Fibroblast of lung (primary cell): Measurements from ENCODE around the gene GNPAT. TPM values are rescaled to one million over a fixed set of nuclear protein-coding genes. Genes with fewer than 3 reads are reported as not detected.

Experiments used
- DNase-seq, 2 donors: peaks; one replicate each; pipeline versions ENCODE4 v3.0.0 to v3.0.0-alpha.2; 2010; ENCODE audit warnings: low read depth in 2 of 2
- H2AFZ ChIP-seq: 2 replicates; pipeline ENCODE4 v1.5.1; 2012; ENCODE audit warnings: low read length, control low read depth, inconsistent platforms
- H3K27ac ChIP-seq: 2 replicates; pipeline ENCODE4 v1.5.1; 2011; ENCODE audit warnings: low read length, control low read depth; ENCODE audit not compliant: insufficient read depth
- H3K27me3 ChIP-seq: 2 replicates; pipeline ENCODE4 v1.5.1; 2011; ENCODE audit warnings: mild to moderate bottlenecking, low read length; ENCODE audit not compliant: control insufficient read depth, insufficient read depth
- H3K36me3 ChIP-seq: 2 replicates; pipeline ENCODE4 v1.5.1; 2011; ENCODE audit warnings: low read length; ENCODE audit not compliant: control insufficient read depth, insufficient read depth
- H3K4me1 ChIP-seq: 2 replicates; pipeline ENCODE4 v1.5.1; 2011; ENCODE audit warnings: low read length; ENCODE audit not compliant: control insufficient read depth, insufficient read depth; ENCODE audit errors: extremely low read depth
- H3K4me2 ChIP-seq: 2 replicates; pipeline ENCODE4 v1.5.1; 2011; ENCODE audit warnings: low read length, control low read depth; ENCODE audit not compliant: insufficient read depth; ENCODE audit errors: extremely low read depth
- H3K4me3 ChIP-seq, 4 experiments: fragments of 200-600 bp in 1 of 4; sonication (generic) in 1 of 4; replicated peaks in 1 of 4; 2 replicates each; pipeline ENCODE4 v1.5.1; 2011 to 2016; ENCODE audit warnings: low read length in 4 of 4, low read depth in 3 of 4, mild to moderate bottlenecking in 3 of 4, control low read depth in 2 of 4, inconsistent platforms in 1 of 4, mixed read lengths in 1 of 4; ENCODE audit not compliant: insufficient read depth in 1 of 4; ENCODE audit errors: control extremely low read depth in 1 of 4
- H3K79me2 ChIP-seq: 2 replicates; pipeline ENCODE4 v1.5.1; 2012; ENCODE audit warnings: mild to moderate bottlenecking, low read length, inconsistent platforms; ENCODE audit not compliant: control insufficient read depth, insufficient read depth
- H3K9ac ChIP-seq: 2 replicates; pipeline ENCODE4 v1.5.1; 2011; ENCODE audit warnings: mild to moderate bottlenecking, low read length, control low read depth; ENCODE audit not compliant: insufficient read depth
- H3K9me3 ChIP-seq: 2 replicates; pipeline ENCODE4 v1.5.1; 2012; ENCODE audit warnings: low read depth, low read length; ENCODE audit not compliant: control insufficient read depth, insufficient read depth
- H4K20me1 ChIP-seq: 2 replicates; pipeline ENCODE4 v1.5.1; 2011; ENCODE audit warnings: low read length; ENCODE audit not compliant: control insufficient read depth, insufficient read depth; ENCODE audit errors: extremely low read depth
- CTCF ChIP-seq, 2 donors: IDR thresholded peaks in 1 of 2; conservative IDR thresholded peaks in 1 of 2; 1 replicate in 1 of 2; 2 replicates in 1 of 2; pipeline ENCODE4 v1.5.1; 2011 to 2012; ENCODE audit warnings: low read length in 2 of 2, control low read depth in 1 of 2, inconsistent platforms in 1 of 2, low read depth in 1 of 2, mild to moderate bottlenecking in 1 of 2
- EZH2 ChIP-seq: IDR thresholded peaks from 2 replicates; pipeline ENCODE4 v1.5.1; 2012; ENCODE audit warnings: low read length, control low read depth, mild to moderate bottlenecking; ENCODE audit errors: missing control alignments
- polyA plus RNA-seq, 2 donors: library from polyadenylated mRNA; depleted of rRNA in 1 of 2; stranded (reverse) in 1 of 2; unstranded in 1 of 2; fragments of >200 nt; gene quantifications; 2 replicates each; pipeline ENCODE4 v1.2.1, GENCODE V29; 2011 to 2012; ENCODE audit warnings: missing spikeins in 1 of 2
- total RNA-seq: library from RNA; depleted of rRNA; stranded (reverse); fragments of >200 nt; gene quantifications from 2 replicates; pipeline ENCODE4 v1.2.1, GENCODE V29; 2014

GNPAT gene
- total and polyA plus RNA-seq, 2 donors (not counting 1 experiment from before 2014, with no cell fraction given), result 42.5 to 60.4 TPM

GRCh38 chr1:231279081-231279480 lies 38.1 kb downstream of the GNPAT start:
- H3K36me3 ChIP-seq, result no peaks in the 10 kb centered on the region
- H3K79me2 ChIP-seq, result no peaks in the 10 kb centered on the region
- no peaks in the 10 kb centered on the region for H4K20me1 ChIP-seq
- TF ChIP-seq EZH2, result no peak
- no peak for TF ChIP-seq CTCF (conservative IDR thresholded peaks at IDR 0.05 in 1 of 2, IDR thresholded peaks at IDR 0.05 in 1 of 2; ENCODE audit: low read depth in 1 of 2, low read length in 2 of 2)
- H3K4me1 ChIP-seq, result no peaks in the 10 kb centered on the region
- H3K27me3 ChIP-seq, result no peaks in the 10 kb centered on the region
- no peak overlapping the region for H3K4me2 ChIP-seq
- peak; percentile 16 to 45 for DNase-seq
- H3K4me3 ChIP-seq, result no peak overlapping the region
- no peaks in the 10 kb centered on the region for H3K9me3 ChIP-seq
- H2AFZ ChIP-seq, result no peak overlapping the region
- no peak overlapping the region for H3K9ac ChIP-seq
- H3K27ac ChIP-seq, result no peak overlapping the region

GRCh38 chr1:231279683-231280082 lies 38.7 kb downstream of the GNPAT start:
- Histone ChIP-seq H3K27ac (no peak overlapping the region), H3K36me3 (no peaks in the 10 kb centered on the region), H3K4me2 (no peak overlapping the region), H3K79me2 (no peaks in the 10 kb centered on the region), H2AFZ (no peak overlapping the region), H3K27me3 (no peaks in the 10 kb centered on the region), H3K4me3 (no peak overlapping the region), H4K20me1 (no peaks in the 10 kb centered on the region), H3K9me3 (no peaks in the 10 kb centered on the region), H3K4me1 (no peaks in the 10 kb centered on the region), H3K9ac (no peak overlapping the region)
- TF ChIP-seq EZH2 (no peak), CTCF (conservative IDR thresholded peaks at IDR 0.05 in 1 of 2, IDR thresholded peaks at IDR 0.05 in 1 of 2; ENCODE audit: low read depth in 1 of 2, low read length in 2 of 2) (no peak)
- no peak for DNase-seq

- Histone ChIP-seq H3K36me3 (no peaks in the 10 kb centered on the region), H2AFZ (no peak overlapping the region), H3K27me3 (no peaks in the 10 kb centered on the region), H3K4me2 (no peak overlapping the region), H3K79me2 (no peaks in the 10 kb centered on the region), H3K4me1 (no peaks in the 10 kb centered on the region), H3K9me3 (no peaks in the 10 kb centered on the region), H3K4me3 (no peak overlapping the region), H3K27ac (no peak overlapping the region), H3K9ac (no peak overlapping the region), H4K20me1 (no peaks in the 10 kb centered on the region)
- TF ChIP-seq EZH2, result no peak
- TF ChIP-seq CTCF (conservative IDR thresholded peaks at IDR 0.05 in 1 of 2, IDR thresholded peaks at IDR 0.05 in 1 of 2; ENCODE audit: low read depth in 1 of 2, low read length in 2 of 2), result no peak
- no peak for DNase-seq
Observed at GRCh38 chr1:231284441-231284840, 43.4 kb downstream of the GNPAT start.
